Activated naive CD4-positive, alpha-beta T cell treated with anti-CD3 and anti-CD28 coated beads, Interleukin-2, amount 50 U/mL, for 16 hours (primary cell): ENCODE data around the gene HES2.
"Not testable (repeated sequence)": the region's sequence is repeated elsewhere in the genome, so short reads cannot be mapped to it uniquely, and the experiment has no call there.

Source experiments
- DNase-seq: peaks from one replicate; pipeline ENCODE4 v3.0.0-alpha.2; 2020

Gene HES2

DNA sequence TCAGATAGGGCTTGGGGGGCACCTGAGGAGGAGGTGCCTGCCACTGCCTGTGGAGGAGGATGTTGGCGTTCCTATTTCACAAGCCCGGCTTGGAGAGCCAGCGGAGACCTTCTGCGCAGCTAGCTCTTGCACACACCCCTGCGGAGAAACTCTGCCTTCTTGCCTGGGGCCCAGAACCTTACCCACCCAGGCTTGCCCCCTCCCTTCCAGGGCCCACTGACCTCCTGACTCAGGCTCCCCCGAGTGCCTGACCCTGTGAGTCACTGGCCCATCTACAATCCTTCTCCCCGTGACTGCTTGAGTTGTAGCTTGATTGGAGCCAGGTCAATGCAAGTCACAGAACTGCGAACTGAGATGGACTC, 3.4 kb downstream of the HES2 start:
- DNase-seq: no peak

- DNase-seq: no peak
Measured at GRCh38 chr1:6414881-6415626, 4.7 kb downstream of the HES2 start.

GRCh38 chr1:6414443-6414844, 5.3 kb downstream of the HES2 start:
- peak; percentile 61 for DNase-seq

- DNase-seq: no peak
Measured at GRCh38 chr1:6412896-6413295, 6.8 kb downstream of the HES2 start.

DNA sequence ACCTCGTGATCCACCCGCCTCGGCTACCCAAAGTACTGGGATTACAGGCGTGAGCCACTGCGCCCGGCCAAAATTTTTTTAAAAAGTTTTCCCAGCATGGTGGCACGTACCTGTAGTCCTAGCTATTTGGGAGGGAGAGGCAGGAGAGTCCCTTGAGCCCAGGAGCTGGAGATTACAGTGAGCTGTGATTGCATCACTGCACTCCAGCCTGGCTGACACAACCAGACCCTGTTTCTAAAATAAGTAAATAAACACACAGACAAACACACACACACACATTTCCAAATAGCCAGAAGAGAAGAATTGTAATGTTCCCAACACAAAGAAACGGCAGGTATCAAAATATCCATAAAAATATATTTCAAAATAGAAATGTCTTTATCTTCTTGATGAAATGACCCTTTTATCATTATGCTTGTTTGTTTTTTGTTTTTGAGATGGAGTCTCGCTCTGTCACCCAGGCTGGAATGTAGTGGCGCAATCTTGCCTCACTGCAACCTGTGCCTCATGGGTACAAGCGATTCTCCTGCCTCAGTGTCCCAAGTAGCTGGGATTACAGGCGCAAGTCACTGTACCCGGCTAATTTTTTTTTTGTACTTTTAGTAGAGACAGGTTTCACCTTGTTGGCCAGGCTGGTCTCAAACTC, 9.3 kb downstream of the HES2 start:
- DNase-seq: no peak

GRCh38 chr1:6409733-6410132, 10.0 kb downstream of the HES2 start:
- DNase-seq: no peak

- DNase-seq: no peak
Measured at GRCh38 chr1:6409053-6409452, 10.7 kb downstream of the HES2 start.

- no peak for DNase-seq
Measured at GRCh38 chr1:6408023-6408422, 11.7 kb downstream of the HES2 start.

GRCh38 chr1:6401673-6402072, 18.0 kb downstream of the HES2 start:
- DNase-seq: no peak

- no peak for DNase-seq
Measured at GRCh38 chr1:6399294-6399693, 20.4 kb downstream of the HES2 start.

GRCh38 chr1:6397844-6398441, 21.8 kb downstream of the HES2 start:
- DNase-seq: no peak

DNA sequence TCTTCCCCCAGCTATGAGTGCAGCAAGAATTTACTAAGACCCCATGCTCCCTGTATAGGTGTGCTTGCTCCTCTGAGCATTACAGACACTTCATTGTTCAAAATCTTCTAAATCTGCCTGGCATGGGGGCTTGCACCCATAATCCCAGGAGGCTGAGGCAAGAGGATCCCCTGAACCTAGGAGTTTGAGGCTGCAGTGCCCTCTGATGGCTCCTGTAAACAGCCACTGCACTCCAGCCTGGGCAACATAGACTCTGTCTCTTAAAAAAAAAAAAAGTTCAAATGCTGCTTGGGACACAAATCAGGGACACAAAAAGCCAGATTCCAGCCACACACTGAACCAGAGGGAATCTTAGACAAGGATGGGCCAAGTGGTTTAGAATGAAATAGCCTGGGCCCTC, 22.7 kb downstream of the HES2 start:
- DNase-seq: no peak

- DNase-seq: not testable (repeated sequence)
Measured at GRCh38 chr1:6395781-6396244, 23.9 kb downstream of the HES2 start.

- not testable (repeated sequence) for DNase-seq
Measured at GRCh38 chr1:6395130-6395529, 24.6 kb downstream of the HES2 start.

DNA sequence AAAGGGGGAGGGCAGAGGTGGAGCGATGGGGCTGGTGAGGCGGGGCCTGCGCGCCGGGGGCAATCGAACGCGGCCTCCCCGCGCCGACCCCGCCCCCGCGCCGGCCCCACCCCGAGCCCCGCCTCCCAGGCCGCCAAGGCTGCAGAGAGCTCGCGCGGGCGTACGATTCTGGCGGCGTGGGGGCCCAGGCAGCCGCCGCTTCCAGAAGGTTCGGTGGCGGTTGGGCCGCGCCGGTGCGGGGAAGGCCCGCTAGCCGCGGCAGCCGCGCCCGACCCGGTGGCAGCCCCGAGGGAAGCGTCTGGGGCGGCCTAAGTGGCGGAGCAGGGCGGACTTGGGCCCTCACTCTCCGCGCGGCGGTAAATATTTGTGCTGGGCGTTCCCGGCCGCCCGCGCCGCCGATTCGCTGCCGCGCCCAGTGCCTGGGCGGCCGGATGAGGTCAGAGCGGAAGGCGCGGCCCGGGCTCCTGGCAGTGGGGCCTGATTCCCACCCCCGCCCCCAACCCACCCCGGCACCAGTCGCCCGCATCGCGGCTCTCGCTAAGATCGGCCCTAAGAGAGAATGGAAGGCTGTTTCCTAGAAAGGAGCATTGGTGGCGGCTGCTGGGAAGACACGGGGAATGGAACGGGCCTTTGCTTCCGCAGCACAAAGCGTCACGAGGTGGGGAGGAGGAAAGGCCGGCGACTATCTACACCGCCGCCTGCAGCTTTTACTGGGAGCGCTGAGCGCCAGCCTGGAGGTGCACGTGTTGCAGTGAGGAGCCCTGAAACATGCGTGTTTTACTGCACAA, 26.1 kb downstream of the HES2 start, which contains the start of gene ACOT7:
ACOT7 (minus strand) TSS at position 368 of the 788 bp plus-strand sequence. CDS start 368 bp downstream, outside the sequence.
- DNase-seq: peak; percentile 92

GRCh38 chr1:6392809-6393399, 26.8 kb downstream of the HES2 start:
- DNase-seq: no peak

- DNase-seq: no peak
Measured at GRCh38 chr1:6391951-6392808, 27.5 kb downstream of the HES2 start.

DNA sequence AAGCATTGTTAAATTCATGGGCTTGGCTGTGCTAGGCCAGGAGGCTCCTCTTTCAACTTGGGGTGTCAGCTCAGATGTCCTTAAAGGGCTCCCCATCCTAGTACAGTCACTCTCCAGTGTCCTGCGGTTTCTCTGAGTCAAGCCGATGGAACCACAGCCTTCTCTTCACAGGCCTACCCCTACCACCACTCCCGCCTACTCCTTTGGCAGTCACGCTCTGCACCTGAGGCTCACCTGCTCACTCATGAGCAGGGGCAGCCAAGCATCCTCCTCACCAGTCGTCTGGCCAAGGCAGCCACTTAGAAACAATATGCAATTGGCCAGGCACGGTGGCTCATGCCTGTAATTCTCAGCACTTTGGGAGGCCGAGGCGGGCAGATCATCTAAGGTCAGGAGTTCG, 29.7 kb downstream of the HES2 start:
- no peak for DNase-seq

- DNase-seq: no peak
Measured at GRCh38 chr1:6386371-6386949, 33.3 kb downstream of the HES2 start.

GRCh38 chr1:6385488-6386191, 34.1 kb downstream of the HES2 start:
- DNase-seq: no peak

DNA sequence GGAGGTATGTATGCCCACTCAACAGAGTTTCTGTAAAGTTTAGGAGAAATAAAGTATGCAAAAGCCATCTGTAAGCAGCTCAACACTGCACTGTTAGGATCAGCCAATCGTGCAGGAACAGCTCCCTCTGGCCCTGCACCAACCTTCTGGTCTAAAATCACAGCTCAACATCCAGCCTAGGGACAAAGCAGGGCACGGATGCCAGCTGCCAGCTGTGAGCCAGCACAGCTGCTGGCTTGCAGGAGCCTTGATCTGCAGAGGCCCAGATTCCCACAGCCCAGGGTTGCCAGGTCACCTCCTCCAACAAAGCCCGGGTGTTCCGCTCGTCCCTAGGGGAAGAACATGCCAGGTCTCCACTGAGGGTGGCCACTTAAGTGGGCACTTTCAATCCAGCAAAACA, 34.8 kb downstream of the HES2 start:
- DNase-seq: no peak
